Pancreas (tissue), 10 donors: ENCODE data around the gene EID3. TPM values are rescaled to one million over a fixed set of nuclear protein-coding genes. Genes with fewer than 3 reads are reported as not detected.

Source experiments
- ATAC-seq, 4 donors: fragments of 200-7000 bp; cut with Tn5 transposase; one replicate each; pipeline versions ENCODE4 v1.8.0 to v1.9.1; 2020; ENCODE audit warnings: mild to moderate bottlenecking in 4 of 4, moderate library complexity in 4 of 4
- DNase-seq, 6 donors: peaks; one replicate each; pipeline ENCODE4 v3.0.0-alpha.2; 2020
- FAIRE-seq: peaks from 2 replicates; lab custom pipeline; 2012; peaks lifted over from hg19 to GRCh38; lab: Jason Lieb, UNC
- H3K27ac ChIP-seq, 4 donors: fragments of 200-600 bp; sonication (generic); 1 replicate in 3 of 4; 2 replicates in 1 of 4; pipeline versions ENCODE4 v1.5.0 to v1.8.0; 2020
- H3K27me3 ChIP-seq, 4 donors: fragments of 200-600 bp; one replicate each; pipeline ENCODE4 v1.8.0; 2021
- H3K36me3 ChIP-seq, 3 donors: fragments of 200-600 bp; sonication (generic) in 1 of 3; one replicate each; pipeline versions ENCODE4 v1.5.0 to v1.8.0; 2020 to 2021
- H3K4me1 ChIP-seq, 3 donors: fragments of 200-600 bp; one replicate each; pipeline ENCODE4 v1.8.0; 2021
- H3K4me3 ChIP-seq, 4 donors: fragments of 200-600 bp; sonication (generic) in 2 of 4; one replicate each; pipeline versions ENCODE4 v1.5.0 to v1.8.0; 2020 to 2021
- H3K9me3 ChIP-seq, 4 donors: fragments of 200-600 bp; one replicate each; pipeline ENCODE4 v1.8.0; 2021
- WGBS, 2 donors: extraction: QIAGEN DNeasy Blood & Tissue Kit; methylation state at CpG; one replicate each; pipeline ENCODE4 v1.1.7; 2013; 5-methylcytosine and 5-hydroxymethylcytosine counted together
- intact Hi-C, 3 donors: fragments of 100-400 bp; cut with DNase I; formaldehyde crosslinking; loops; one replicate each; pipeline versions ENCODE4 v1.11.1 to v1.14.2; 2022
- polyA plus RNA-seq, 2 donors: library from polyadenylated mRNA; stranded (reverse); fragments of 200-250 nt; gene quantifications; one replicate each; pipeline ENCODE4 v1.2.3, GENCODE V29; 2013
- total RNA-seq, 6 donors: library from RNA; stranded (reverse); fragmentation: NEBNext Ultra II Directional in 4 of 6; extraction: Animal tissue kit (Norgen Biotek cat#: 25700) in 4 of 6; gene quantifications; one replicate each; pipeline versions ENCODE4 v1.2.1 to v1.2.4, GENCODE V29; 2021 to 2023
- TF ChIP-seq, protein P1 (sequence below), 4 donors: fragments of 200-600 bp; sonication (generic) in 3 of 4; IDR thresholded peaks; one replicate each; pipeline versions ENCODE4 v1.5.0 to v1.8.0; 2021; ENCODE audit warnings: antibody characterized with exemption in 4 of 4
- donor health status: healthy with polysubstance abuse.
- donor health status: DM: no; HTN: no; CAD: no; lungs with moderate emphysema.
- donor health status: DM: no; HTN: no; CAD: no.
- donor health status: control.
- donor health status: control.
- donor health status: Bipolar disorder and iron deficiency.
- donor health status: DM: yes; HTN: yes; CAD: no.
- donor health status: DM: no; HTN: no; CAD: no.
- donor health status: DM: no; HTN: no; CAD: no.
- donor health status: DM: yes; HTN: yes; CAD: no.

The EID3 gene
- total and polyA plus RNA-seq, 8 donors, result 0.98 to 2.4 (median 1.2) TPM

DNA sequence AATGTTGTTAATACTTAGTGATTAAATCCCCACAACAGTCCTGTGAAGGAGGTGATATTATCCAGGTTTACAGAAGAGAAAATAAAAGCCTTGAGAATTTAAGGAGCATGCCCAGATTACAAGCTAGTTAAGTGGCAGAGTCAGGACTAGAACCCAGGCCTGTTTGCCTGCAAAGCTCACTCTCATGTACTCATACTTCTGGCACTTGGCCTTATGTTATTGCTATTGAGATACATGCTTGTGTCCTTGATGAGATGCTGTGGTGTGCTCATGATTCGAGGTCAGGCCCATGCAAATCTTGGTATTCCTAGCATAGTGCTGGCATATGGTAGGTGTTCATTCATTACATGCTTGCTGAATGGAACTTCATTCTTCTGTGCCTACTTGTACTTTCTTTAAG, 7.6 kb upstream of the EID3 start:
- H3K27ac ChIP-seq, result no peak overlapping the region
- ATAC-seq, result no peak
- peaks cover 0 to 8% (median 0%) of the 10 kb centered on the region in 3 donors for H3K4me1 ChIP-seq
- H3K36me3 ChIP-seq, result peaks cover 0 to 10% (median 0%) of the 10 kb centered on the region in 3 donors
- TF ChIP-seq, protein P1, sequence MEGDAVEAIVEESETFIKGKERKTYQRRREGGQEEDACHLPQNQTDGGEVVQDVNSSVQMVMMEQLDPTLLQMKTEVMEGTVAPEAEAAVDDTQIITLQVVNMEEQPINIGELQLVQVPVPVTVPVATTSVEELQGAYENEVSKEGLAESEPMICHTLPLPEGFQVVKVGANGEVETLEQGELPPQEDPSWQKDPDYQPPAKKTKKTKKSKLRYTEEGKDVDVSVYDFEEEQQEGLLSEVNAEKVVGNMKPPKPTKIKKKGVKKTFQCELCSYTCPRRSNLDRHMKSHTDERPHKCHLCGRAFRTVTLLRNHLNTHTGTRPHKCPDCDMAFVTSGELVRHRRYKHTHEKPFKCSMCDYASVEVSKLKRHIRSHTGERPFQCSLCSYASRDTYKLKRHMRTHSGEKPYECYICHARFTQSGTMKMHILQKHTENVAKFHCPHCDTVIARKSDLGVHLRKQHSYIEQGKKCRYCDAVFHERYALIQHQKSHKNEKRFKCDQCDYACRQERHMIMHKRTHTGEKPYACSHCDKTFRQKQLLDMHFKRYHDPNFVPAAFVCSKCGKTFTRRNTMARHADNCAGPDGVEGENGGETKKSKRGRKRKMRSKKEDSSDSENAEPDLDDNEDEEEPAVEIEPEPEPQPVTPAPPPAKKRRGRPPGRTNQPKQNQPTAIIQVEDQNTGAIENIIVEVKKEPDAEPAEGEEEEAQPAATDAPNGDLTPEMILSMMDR (IDR thresholded peaks at IDR 0.05), result no peak
- DNase-seq, result no peak
- H3K9me3 ChIP-seq, result no peaks in the 10 kb centered on the region
- 74 to 83% methylated on average over 1 of the region's 1 CpG for WGBS, 2 donors
- intact Hi-C loops, result no loop called here
- H3K27me3 ChIP-seq, result no peaks in the 10 kb centered on the region
- FAIRE-seq, result no peak
- H3K4me3 ChIP-seq, result no peak overlapping the region

DNA sequence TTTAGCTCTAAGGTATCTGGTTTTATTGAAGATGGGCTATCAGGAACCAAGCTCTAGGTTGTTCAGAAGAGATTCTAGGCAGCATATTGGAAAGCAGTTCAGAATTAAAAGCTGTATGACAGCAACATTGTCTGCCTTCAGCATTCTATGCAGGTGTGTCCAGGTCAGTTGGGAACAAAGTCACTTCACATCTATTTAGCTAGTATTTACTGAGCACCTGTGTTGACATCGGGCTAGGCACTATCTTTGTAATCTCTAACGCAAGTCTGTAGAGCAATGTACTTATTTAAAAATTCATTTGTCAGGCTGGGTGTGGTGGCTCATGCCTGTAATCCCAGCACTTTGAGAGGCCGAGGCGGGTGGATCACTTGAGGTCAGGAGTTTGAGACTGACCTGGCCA, 6.8 kb upstream of the EID3 start:
- no peak for DNase-seq
- intact Hi-C loops, result no loop called here
- no peaks in the 10 kb centered on the region for H3K27me3 ChIP-seq
- TF ChIP-seq, protein P1 (IDR thresholded peaks at IDR 0.05), result no peak
- no peak overlapping the region for H3K27ac ChIP-seq
- no peak for FAIRE-seq
- H3K9me3 ChIP-seq, result no peaks in the 10 kb centered on the region
- H3K4me1 ChIP-seq, result peaks cover 0 to 8% (median 0%) of the 10 kb centered on the region in 3 donors
- H3K4me3 ChIP-seq, result no peak overlapping the region
- 63 to 72% methylated on average over 4 of the region's 4 CpGs for WGBS, 2 donors
- H3K36me3 ChIP-seq, result peaks cover 0 to 7% (median 0%) of the 10 kb centered on the region in 3 donors
- no peak for ATAC-seq

DNA sequence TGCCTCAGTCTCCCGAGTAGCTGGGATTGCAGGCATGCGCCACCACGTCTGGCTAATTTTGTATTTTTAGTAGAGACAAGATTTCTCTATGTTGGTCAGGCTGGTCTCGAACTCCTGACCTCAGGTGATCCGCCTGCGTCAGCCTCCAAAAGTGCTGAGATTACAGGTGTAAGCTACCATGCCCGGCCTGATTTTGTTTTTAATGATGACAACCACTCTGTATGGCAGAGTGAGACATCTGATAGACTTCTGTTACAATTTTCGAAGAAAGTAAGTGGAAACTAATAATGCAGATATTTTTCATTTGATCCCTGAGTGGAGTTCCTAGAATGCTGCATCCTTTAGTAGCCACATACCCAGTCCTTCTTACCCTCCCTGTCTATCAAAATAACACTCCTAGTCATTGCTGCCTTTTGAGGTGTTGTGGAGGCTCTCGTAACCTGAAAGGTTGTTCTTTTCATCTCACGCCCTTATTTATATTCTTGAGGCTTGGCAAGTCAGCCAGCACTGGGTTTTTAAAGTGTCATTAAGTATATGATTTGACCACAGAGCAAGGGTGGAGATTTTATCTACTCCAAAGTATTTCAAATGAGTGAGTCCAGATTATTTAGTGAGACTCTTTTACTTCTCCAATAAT, 5.9 kb upstream of the EID3 start:
- FAIRE-seq (no peak), ATAC-seq (no peak), DNase-seq (no peak)
- intact Hi-C loops, result no loop called here
- Histone ChIP-seq H3K27ac (no peak overlapping the region), H3K36me3 (no peaks in the 10 kb centered on the region), H3K27me3 (no peaks in the 10 kb centered on the region), H3K4me1 (peaks cover 0 to 8% (median 0%) of the 10 kb centered on the region in 3 donors), H3K4me3 (no peak overlapping the region), H3K9me3 (no peaks in the 10 kb centered on the region)
- TF ChIP-seq, protein P1 (IDR thresholded peaks at IDR 0.05), result no peak
- WGBS, 2 donors, result 95 to 96% methylated on average over 10 of the region's 10 CpGs

DNA sequence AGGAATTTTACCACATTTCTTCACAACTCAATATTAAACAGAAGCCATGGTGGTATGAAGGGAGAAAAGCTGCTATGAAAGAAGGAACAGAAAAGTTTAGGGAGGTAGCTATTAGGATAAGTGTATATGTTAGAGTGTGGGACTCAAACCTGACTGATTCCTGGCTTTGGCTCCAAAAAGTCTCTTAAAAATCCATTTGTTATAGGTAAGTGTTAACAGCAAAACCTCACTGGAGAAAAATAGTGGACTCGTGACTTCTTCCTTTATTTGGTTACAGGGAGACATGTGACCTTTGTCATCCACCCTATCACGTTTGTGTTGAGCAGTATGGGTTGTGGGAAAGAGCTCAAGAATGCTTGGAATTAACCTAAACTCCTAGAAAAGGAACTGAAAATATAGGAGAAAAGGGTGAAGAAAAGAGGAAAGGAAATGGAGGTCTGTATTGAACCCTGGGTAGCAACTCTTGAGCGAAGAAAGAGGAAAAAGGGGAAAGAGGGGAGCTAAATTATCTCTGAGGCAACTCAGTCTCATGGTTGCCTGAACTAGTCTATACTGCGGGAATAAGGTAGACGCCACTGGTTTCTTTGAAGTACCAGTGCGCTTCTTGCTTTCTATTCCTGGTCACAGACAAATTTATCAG, 3.6 kb upstream of the EID3 start:
- no peaks in the 10 kb centered on the region for H3K36me3 ChIP-seq
- intact Hi-C loops, result no loop called here
- H3K27me3 ChIP-seq, result no peaks in the 10 kb centered on the region
- no peak for FAIRE-seq
- ATAC-seq, result no peak
- no peak for DNase-seq
- H3K27ac ChIP-seq, result no peak overlapping the region
- H3K9me3 ChIP-seq, result no peaks in the 10 kb centered on the region
- TF ChIP-seq, protein P1 (IDR thresholded peaks at IDR 0.05), result no peak
- no peak overlapping the region for H3K4me3 ChIP-seq
- 73 to 75% methylated on average over 6 of the region's 6 CpGs for WGBS, 2 donors
- H3K4me1 ChIP-seq, result peaks cover 0 to 16% (median 0%) of the 10 kb centered on the region in 3 donors
